ENCODE results near the gene CDH22. TPM values are rescaled to one million over a fixed set of nuclear protein-coding genes. Genes with fewer than 3 reads are reported as not detected.

CDH22 gene
- total and polyA plus RNA-seq, 9 of the 15 experiments (the other 6 are each of a cell fraction or from before 2014, with no cell fraction given) = 0.07 to 0.08 TPM; not detected in 7

DNA sequence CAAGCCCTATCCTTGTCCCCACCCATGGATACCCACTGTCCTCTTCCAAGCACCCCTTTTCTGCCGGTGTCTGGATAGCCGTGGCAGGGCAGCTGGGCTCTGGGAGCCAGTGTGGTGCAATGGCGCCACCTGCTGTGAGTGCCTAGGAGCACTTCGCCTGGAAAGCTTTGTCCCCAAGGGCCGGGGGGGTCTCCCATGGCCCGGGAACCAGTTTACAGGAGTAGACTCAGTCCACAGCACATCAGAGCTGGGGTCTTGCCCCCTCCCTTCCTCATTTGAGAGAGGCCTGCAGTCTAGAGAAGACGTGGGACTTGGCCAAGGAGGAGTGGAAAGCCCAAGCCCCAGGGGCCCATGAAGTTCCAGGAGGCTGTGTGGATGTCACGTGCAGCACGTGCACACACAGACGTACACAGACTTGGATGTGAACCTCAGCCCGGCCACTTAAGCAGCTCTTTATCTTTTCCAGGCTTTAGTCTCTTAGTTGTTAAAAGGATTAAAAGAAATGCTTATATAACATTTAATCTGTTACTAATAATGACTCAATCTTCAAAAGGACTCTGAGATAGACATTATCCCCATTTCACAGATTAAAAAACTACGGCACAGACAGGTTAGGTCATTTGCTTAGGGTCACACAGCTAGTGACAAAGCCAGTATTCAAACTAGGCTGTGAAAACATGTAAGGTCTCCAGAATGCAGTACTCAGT is 40.9 kb upstream of the CDH22 start (continued):
- no peak for TF ChIP-seq ATF2 (CRISPR knock-in tag; IDR thresholded peaks at IDR 0.05)
- TF ChIP-seq KLF16 (IDR thresholded peaks at IDR 0.05) = 0 out of 2 replicates have a peak, but pooled peaks have one; percentile 31
- TF ChIP-seq GABPB1 (CRISPR knock-in tag; IDR thresholded peaks at IDR 0.05) = no peak
- TF ChIP-seq RBM22 (IDR thresholded peaks at IDR 0.05; ENCODE audit: low read depth, low read length, poor library complexity, severe bottlenecking) = no peak
- TF ChIP-seq ZBTB7A (IDR thresholded peaks at IDR 0.05; ENCODE audit: borderline replicate concordance, control insufficient read depth, low read depth, low read length) = peak; percentile 56; the same call in 1 of the 2 replicates
- TF ChIP-seq, protein P1, sequence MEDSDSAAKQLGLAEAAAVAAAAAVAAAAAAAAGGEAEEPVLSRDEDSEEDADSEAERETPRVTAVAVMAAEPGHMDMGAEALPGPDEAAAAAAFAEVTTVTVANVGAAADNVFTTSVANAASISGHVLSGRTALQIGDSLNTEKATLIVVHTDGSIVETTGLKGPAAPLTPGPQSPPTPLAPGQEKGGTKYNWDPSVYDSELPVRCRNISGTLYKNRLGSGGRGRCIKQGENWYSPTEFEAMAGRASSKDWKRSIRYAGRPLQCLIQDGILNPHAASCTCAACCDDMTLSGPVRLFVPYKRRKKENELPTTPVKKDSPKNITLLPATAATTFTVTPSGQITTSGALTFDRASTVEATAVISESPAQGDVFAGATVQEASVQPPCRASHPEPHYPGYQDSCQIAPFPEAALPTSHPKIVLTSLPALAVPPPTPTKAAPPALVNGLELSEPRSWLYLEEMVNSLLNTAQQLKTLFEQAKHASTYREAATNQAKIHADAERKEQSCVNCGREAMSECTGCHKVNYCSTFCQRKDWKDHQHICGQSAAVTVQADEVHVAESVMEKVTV (CRISPR knock-in tag; IDR thresholded peaks at IDR 0.05) = peak; percentile 20; the same call in 1 of the 2 replicates
- TF ChIP-seq ZNF436 (CRISPR knock-in tag; IDR thresholded peaks at IDR 0.05) = no peak
- peak; percentile 49; the same call in 1 of the 2 replicates for TF ChIP-seq STAG1 (CRISPR knock-in tag; IDR thresholded peaks at IDR 0.05; ENCODE audit: borderline replicate concordance)
- TF ChIP-seq, protein P2, sequence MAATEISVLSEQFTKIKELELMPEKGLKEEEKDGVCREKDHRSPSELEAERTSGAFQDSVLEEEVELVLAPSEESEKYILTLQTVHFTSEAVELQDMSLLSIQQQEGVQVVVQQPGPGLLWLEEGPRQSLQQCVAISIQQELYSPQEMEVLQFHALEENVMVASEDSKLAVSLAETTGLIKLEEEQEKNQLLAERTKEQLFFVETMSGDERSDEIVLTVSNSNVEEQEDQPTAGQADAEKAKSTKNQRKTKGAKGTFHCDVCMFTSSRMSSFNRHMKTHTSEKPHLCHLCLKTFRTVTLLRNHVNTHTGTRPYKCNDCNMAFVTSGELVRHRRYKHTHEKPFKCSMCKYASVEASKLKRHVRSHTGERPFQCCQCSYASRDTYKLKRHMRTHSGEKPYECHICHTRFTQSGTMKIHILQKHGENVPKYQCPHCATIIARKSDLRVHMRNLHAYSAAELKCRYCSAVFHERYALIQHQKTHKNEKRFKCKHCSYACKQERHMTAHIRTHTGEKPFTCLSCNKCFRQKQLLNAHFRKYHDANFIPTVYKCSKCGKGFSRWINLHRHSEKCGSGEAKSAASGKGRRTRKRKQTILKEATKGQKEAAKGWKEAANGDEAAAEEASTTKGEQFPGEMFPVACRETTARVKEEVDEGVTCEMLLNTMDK (IDR thresholded peaks at IDR 0.05; ENCODE audit: borderline replicate concordance, insufficient read depth, low read depth, low read length, poor library complexity, severe bottlenecking) = peak; percentile 63
- peak; percentile 50; the same call in 1 of the 2 replicates for TF ChIP-seq BCOR (IDR thresholded peaks at IDR 0.05)
- TF ChIP-seq BACH1 (tag; IDR thresholded peaks at IDR 0.05) = no peak
- TF ChIP-seq ZNF384 (IDR thresholded peaks at IDR 0.05; ENCODE audit: low read depth, low read length) = no peak
- TF ChIP-seq REST (IDR thresholded peaks at IDR 0.05; ENCODE audit: borderline replicate concordance) = peak; percentile 54; the same call in 1 of the 2 replicates
- no peak for TF ChIP-seq REST (CRISPR knock-in tag; IDR thresholded peaks at IDR 0.05; ENCODE audit: low read depth)
